GM12865 (cell line): ENCODE measurements around the gene FLAD1.

ENCODE experiments used
- DNase-seq: peaks from one replicate; pipeline ENCODE4 v3.0.0; 2010; ENCODE audit warnings: low read depth
- H3K4me3 ChIP-seq: 2 replicates; pipeline ENCODE4 v1.5.1; 2011; ENCODE audit warnings: mild to moderate bottlenecking, low read depth, low read length, control low read depth
- CTCF ChIP-seq: IDR thresholded peaks from 2 replicates; pipeline ENCODE4 v1.5.1; 2011; ENCODE audit warnings: low read length, control low read depth, low read depth, inconsistent platforms; ENCODE audit not compliant: insufficient read depth; ENCODE audit errors: missing control alignments

Gene FLAD1

GRCh38 chr1:155008015-155008941, 25.1 kb downstream of the FLAD1 start:
- no peak for DNase-seq

GRCh38 chr1:155009221-155009711, 26.1 kb downstream of the FLAD1 start:
- H3K4me3 ChIP-seq = no peak overlapping the region
- TF ChIP-seq CTCF = no peak
- no peak for DNase-seq

More at GRCh38 chr1:155008015-155008941, 25.1 kb downstream of the FLAD1 start:
- H3K4me3 ChIP-seq = no peak overlapping the region
- TF ChIP-seq CTCF = no peak

GRCh38 chr1:155009742-155010141, 26.6 kb downstream of the FLAD1 start:
- DNase-seq = no peak
- no peak overlapping the region for H3K4me3 ChIP-seq
- no peak for TF ChIP-seq CTCF

GRCh38 chr1:155010211-155010918, 27.2 kb downstream of the FLAD1 start:
- DNase-seq = no peak
- no peak for TF ChIP-seq CTCF
- no peak overlapping the region for H3K4me3 ChIP-seq

- DNase-seq = no peak
- no peak overlapping the region for H3K4me3 ChIP-seq
- TF ChIP-seq CTCF = no peak
These were observed 27.9 kb downstream of the FLAD1 start for GRCh38 chr1:155011004-155011416.

GRCh38 chr1:155011437-155012025, 28.4 kb downstream of the FLAD1 start:
- no peak for DNase-seq
- no peak for TF ChIP-seq CTCF
- no peak overlapping the region for H3K4me3 ChIP-seq
